IMR-90 (cell line): Measurements from ENCODE around the gene TOMM20L. TPM values are rescaled to one million over a fixed set of nuclear protein-coding genes. Genes with fewer than 3 reads are reported as not detected.
A peak's percentile ranks its signal among the peaks of the same experiment; 100 is the strongest.

Source experiments
- ATAC-seq: fragments of 200-7000 bp; cut with Tn5 transposase; 2 replicates; pipeline ENCODE4 v1.9.1; 2020; ENCODE audit warnings: low read depth, mild to moderate bottlenecking, moderate library complexity
- BruUV-seq: library from RNA; stranded (reverse); fragments of 400-500 nt; replicated peaks from 2 replicates; lab custom pipeline; 2021; lab: Mats Ljungman, UMichigan
- CTCF ChIA-PET: fragments of 300-600 bp; formaldehyde crosslinking; extraction: SDS; loops from one replicate; lab custom pipeline; 2021; ENCODE audit warnings: antibody characterized with exemption; lab: Yijun Ruan, JAX
- POLR2A ChIA-PET: fragments of 300-600 bp; sonication (Branson Sonifier 250); formaldehyde crosslinking; loops from one replicate; lab custom pipeline; 2022; ENCODE audit warnings: antibody characterized with exemption; ENCODE audit not compliant: unreplicated experiment; lab: Charles Lee
- DNase-seq: peaks from one replicate; pipeline ENCODE4 v3.0.0; 2013
- H2AFZ ChIP-seq: replicated peaks from 2 replicates; pipeline ENCODE3; 2013; ENCODE audit warnings: low read length, mild to moderate bottlenecking; ENCODE audit not compliant: poor library complexity
- H2AK5ac ChIP-seq: 2 replicates; pipeline ENCODE4 v1.6.1; 2013; ENCODE audit warnings: low read depth, low read length, inconsistent platforms
- H2AK9ac ChIP-seq: replicated peaks from 2 replicates; pipeline ENCODE3; 2013; ENCODE audit warnings: mild to moderate bottlenecking, low read depth, low read length, moderate library complexity; ENCODE audit not compliant: poor library complexity
- H2BK120ac ChIP-seq: 2 replicates; pipeline ENCODE4 v1.6.1; 2013; ENCODE audit warnings: low read depth, low read length, inconsistent platforms
- H2BK15ac ChIP-seq: 3 replicates; pipeline ENCODE4 v1.6.1; 2013; ENCODE audit warnings: low read depth, low read length, inconsistent platforms
- H2BK20ac ChIP-seq: 2 replicates; pipeline ENCODE4 v1.6.1; 2013; ENCODE audit warnings: low read depth, mild to moderate bottlenecking, inconsistent platforms, low read length, moderate library complexity
- H2BK5ac ChIP-seq: 2 replicates; pipeline ENCODE4 v1.6.1; 2013; ENCODE audit warnings: mild to moderate bottlenecking, low read depth, low read length, inconsistent platforms; ENCODE audit not compliant: poor library complexity, severe bottlenecking
- H3K14ac ChIP-seq: replicated peaks from 2 replicates; pipeline ENCODE4 v1.6.1; 2013; ENCODE audit warnings: low read depth, low read length, inconsistent platforms
- H3K18ac ChIP-seq: 2 replicates; pipeline ENCODE4 v1.6.1; 2013; ENCODE audit warnings: low read depth, low read length, control low read depth
- H3K23ac ChIP-seq: 2 replicates; pipeline ENCODE4 v1.6.1; 2013; ENCODE audit warnings: low read depth, low read length, inconsistent platforms
- H3K27ac ChIP-seq: 2 replicates; pipeline ENCODE4 v1.5.1; 2013; ENCODE audit warnings: mild to moderate bottlenecking, control low read depth, low read length; ENCODE audit not compliant: insufficient read depth
- H3K27me3 ChIP-seq: 2 replicates; pipeline ENCODE4 v1.6.1; 2013; ENCODE audit warnings: low read length; ENCODE audit not compliant: control insufficient read depth, insufficient read depth
- H3K36me3 ChIP-seq: 2 replicates; pipeline ENCODE4 v1.6.1; 2013; ENCODE audit warnings: low read length, mixed read lengths; ENCODE audit not compliant: control insufficient read depth, insufficient read depth
- H3K4ac ChIP-seq: 2 replicates; pipeline ENCODE4 v1.6.1; 2013; ENCODE audit warnings: low read depth, low read length, inconsistent platforms
- H3K4me1 ChIP-seq: 2 replicates; pipeline ENCODE4 v1.6.1; 2013; ENCODE audit warnings: low read length, mixed read lengths; ENCODE audit not compliant: control insufficient read depth, insufficient read depth
- H3K4me2 ChIP-seq: 2 replicates; pipeline ENCODE4 v1.6.1; 2013; ENCODE audit warnings: low read depth, mild to moderate bottlenecking, control low read depth, low read length, moderate library complexity
- H3K4me3 ChIP-seq: 2 replicates; pipeline ENCODE4 v1.5.1; 2013; ENCODE audit warnings: low read depth, mild to moderate bottlenecking, control low read depth, low read length, moderate library complexity; ENCODE audit not compliant: insufficient read depth
- H3K56ac ChIP-seq: 2 replicates; pipeline ENCODE4 v1.6.1; 2013; ENCODE audit warnings: low read length, inconsistent platforms; ENCODE audit not compliant: insufficient read depth; ENCODE audit errors: extremely low read depth
- H3K79me1 ChIP-seq, 2 experiments: 2 replicates each; pipeline ENCODE4 v1.6.1; 2013; ENCODE audit warnings: low read length in 2 of 2, inconsistent platforms in 1 of 2, low read depth in 1 of 2
- H3K9ac ChIP-seq: 2 replicates; pipeline ENCODE4 v1.6.1; 2013; ENCODE audit warnings: low read depth, low read length, control low read depth
- H3K9me1 ChIP-seq: 2 replicates; pipeline ENCODE4 v1.6.1; 2013; ENCODE audit warnings: low read length, inconsistent platforms; ENCODE audit not compliant: insufficient read depth
- H3K9me3 ChIP-seq: 2 replicates; pipeline ENCODE4 v1.6.1; 2013; ENCODE audit warnings: low read length; ENCODE audit not compliant: control insufficient read depth, insufficient read depth
- H4K20me1 ChIP-seq: 2 replicates; pipeline ENCODE4 v1.6.1; 2013; ENCODE audit warnings: low read length, inconsistent platforms; ENCODE audit not compliant: insufficient read depth
- H4K5ac ChIP-seq: 2 replicates; pipeline ENCODE4 v1.6.1; 2013; ENCODE audit warnings: mild to moderate bottlenecking, low read depth, low read length, control low read depth
- H4K8ac ChIP-seq, 2 experiments: 2 replicates each; pipeline ENCODE4 v1.6.1; 2013; ENCODE audit warnings: low read depth in 2 of 2, low read length in 2 of 2, control low read depth in 1 of 2, inconsistent platforms in 1 of 2
- H4K91ac ChIP-seq: 2 replicates; pipeline ENCODE4 v1.6.1; 2013; ENCODE audit warnings: low read depth, low read length, inconsistent platforms; ENCODE audit not compliant: insufficient read depth
- BHLHE40 ChIP-seq: fragments of 150-350 bp; IDR thresholded peaks from 2 replicates; pipeline ENCODE4 v1.6.1; 2016; ENCODE audit warnings: mild to moderate bottlenecking, low read depth, low read length
- CEBPB ChIP-seq: IDR thresholded peaks from 2 replicates; pipeline ENCODE4 v1.6.1; 2012; ENCODE audit warnings: low read depth, low read length, improper control_type of control experiment
- CHD1 ChIP-seq: IDR thresholded peaks from 2 replicates; pipeline ENCODE4 v1.6.1; 2012; ENCODE audit warnings: low read depth, low read length, improper control_type of control experiment
- CTCF ChIP-seq: conservative IDR thresholded peaks from 2 replicates; pipeline ENCODE4 v1.5.1; 2012; ENCODE audit warnings: mild to moderate bottlenecking, low read depth, low read length, improper control_type of control experiment
- ELK1 ChIP-seq: fragments of 150-350 bp; IDR thresholded peaks from 2 replicates; pipeline ENCODE4 v1.6.1; 2016; ENCODE audit warnings: low read depth, mild to moderate bottlenecking, low read length, moderate library complexity, borderline replicate concordance
- FOS ChIP-seq: fragments of 150-350 bp; IDR thresholded peaks from 2 replicates; pipeline ENCODE4 v1.6.1; 2016; ENCODE audit warnings: low read depth, low read length
- MAFK ChIP-seq: IDR thresholded peaks from 2 replicates; pipeline ENCODE4 v1.6.1; 2012; ENCODE audit warnings: low read depth, low read length, improper control_type of control experiment
- MAZ ChIP-seq: IDR thresholded peaks from 2 replicates; pipeline ENCODE4 v1.6.1; 2012; ENCODE audit warnings: low read depth, mild to moderate bottlenecking, low read length, improper control_type of control experiment, moderate library complexity, borderline replicate concordance
- MXI1 ChIP-seq: IDR thresholded peaks from 2 replicates; pipeline ENCODE4 v1.6.1; 2012; ENCODE audit warnings: low read depth, mild to moderate bottlenecking, low read length, moderate library complexity, borderline replicate concordance
- NFE2L2 ChIP-seq: fragments of 150-350 bp; IDR thresholded peaks from 2 replicates; pipeline ENCODE4 v1.6.1; 2016; ENCODE audit warnings: low read depth, mild to moderate bottlenecking, low read length
- POLR2A ChIP-seq: IDR thresholded peaks from 2 replicates; pipeline ENCODE4 v1.6.1; 2012; ENCODE audit warnings: mild to moderate bottlenecking, low read depth, low read length
- RAD21 ChIP-seq: IDR thresholded peaks from 2 replicates; pipeline ENCODE4 v1.6.1; 2012; ENCODE audit warnings: low read length, improper control_type of control experiment
- RCOR1 ChIP-seq: IDR thresholded peaks from 2 replicates; pipeline ENCODE4 v1.6.1; 2012; ENCODE audit warnings: mild to moderate bottlenecking, low read length, improper control_type of control experiment; ENCODE audit not compliant: insufficient replicate concordance
- RFX5 ChIP-seq: IDR thresholded peaks from 2 replicates; pipeline ENCODE4 v1.8.0; 2012; ENCODE audit warnings: low read depth, mild to moderate bottlenecking, low read length, moderate library complexity
- SMC3 ChIP-seq: fragments of 150-350 bp; IDR thresholded peaks from 2 replicates; pipeline ENCODE4 v1.6.1; 2016; ENCODE audit warnings: low read depth, mild to moderate bottlenecking, antibody characterized with exemption, low read length, moderate library complexity
- USF2 ChIP-seq: fragments of 150-350 bp; IDR thresholded peaks from 2 replicates; pipeline ENCODE4 v1.6.1; 2017; ENCODE audit warnings: mild to moderate bottlenecking, antibody characterized with exemption, low read length, low read depth
- WGBS, 2 experiments: methylation state at CpG; one replicate each; pipeline versions ENCODE4 v1.1.5 to v1.1.7; 2013; ENCODE audit warnings: missing lambda C conversion rate in 2 of 2; ENCODE audit not compliant: insufficient read length in 1 of 2; ENCODE audit errors: extremely low coverage in 2 of 2; 5-methylcytosine and 5-hydroxymethylcytosine counted together
- dilution Hi-C: fragments of 300-500 bp; cut with HindIII; formaldehyde crosslinking; loops from one replicate; pipeline ENCODE4 v1.14.3; 2018; ENCODE audit warnings: low sequenced_read_pairs; ENCODE audit not compliant: unreplicated experiment
- in situ Hi-C: fragments of 300-500 bp; cut with MboI; formaldehyde crosslinking; loops from 3 replicates; pipeline ENCODE4 v1.14.3; 2019; ENCODE audit warnings: low sequenced_read_pairs, inconsistent platforms, mixed read lengths
- intact Hi-C: fragments of 100-400 bp; cut with micrococcal nuclease; formaldehyde crosslinking; loops from 2 replicates; pipeline ENCODE4 v1.10.0; 2022
- polyA plus RNA-seq, 3 experiments: library from polyadenylated mRNA; depleted of rRNA; stranded (reverse); fragments of >200 nt; gene quantifications; 2 replicates each; pipeline ENCODE4 v1.2.3, GENCODE V29; 2012; ENCODE audit warnings: low replicate concordance in 1 of 3
- total RNA-seq: library from RNA; depleted of rRNA; stranded (reverse); fragments of >200 nt; gene quantifications from 2 replicates; pipeline ENCODE4 v1.2.3, GENCODE V29; 2012

The TOMM20L gene
- total and polyA plus RNA-seq, 2 of the 4 experiments (the other 2 are of a cell fraction), result not detected

GRCh38 chr14:58368956-58369355 is 26.8 kb upstream of the TOMM20L start:
- in situ Hi-C loops, result no loop called here
- H2BK120ac ChIP-seq, result no peak overlapping the region
- no peaks in the 10 kb centered on the region for H3K4me1 ChIP-seq
- H3K36me3 ChIP-seq, result peaks cover 27% of the 10 kb centered on the region
- no peak overlapping the region for H3K4ac ChIP-seq
- DNase-seq (peak; percentile 59), ATAC-seq (no peak)
- H3K27ac ChIP-seq, result no peak overlapping the region
- no peak overlapping the region for H2AFZ ChIP-seq
- H3K4me2 ChIP-seq, result no peak overlapping the region
- H3K14ac ChIP-seq, result no peak overlapping the region; the same call in 1 of the 2 replicates
- intact Hi-C loops, result no loop called here
- TF ChIP-seq RCOR1 (no peak), CHD1 (no peak), MXI1 (no peak), RFX5 (no peak), MAFK (no peak), CTCF (no peak), CEBPB (no peak), NFE2L2 (no peak), SMC3 (no peak), MAZ (no peak), FOS (no peak), USF2 (no peak), BHLHE40 (no peak), ELK1 (no peak), RAD21 (no peak), POLR2A (no peak)
- CTCF ChIA-PET, result no interaction called here
- no CpG with 5 or more reads among the region's 1 CpG for WGBS, 2 experiments
- no peak overlapping the region for H4K5ac ChIP-seq
- dilution Hi-C loops, result no loop called here
- no peak overlapping the region for H2AK9ac ChIP-seq
- POLR2A ChIA-PET, result no interaction called here
- H3K27me3 ChIP-seq, result no peaks in the 10 kb centered on the region
- no peaks in the 10 kb centered on the region for H4K20me1 ChIP-seq
- H2BK5ac ChIP-seq, result no peak overlapping the region
- BruUV-seq, result no TSS peak
- H2BK15ac ChIP-seq, result no peak overlapping the region
- no peak overlapping the region for H3K9ac ChIP-seq
- no peak overlapping the region for H2AK5ac ChIP-seq
- no peak overlapping the region for H3K23ac ChIP-seq
- H2BK20ac ChIP-seq, result no peak overlapping the region
- H3K56ac ChIP-seq, result no peak overlapping the region
- H4K91ac ChIP-seq, result no peak overlapping the region
- H3K18ac ChIP-seq, result no peak overlapping the region
- H4K8ac ChIP-seq, result 0 out of 4 replicates have a peak overlapping the region, but pooled peaks of 1 of the 2 experiments have one; percentile 28
- H3K79me1 ChIP-seq, result no peaks in the 10 kb centered on the region; a peak in 1 of 4 replicates
- no peaks in the 10 kb centered on the region for H3K9me1 ChIP-seq
- no peaks in the 10 kb centered on the region for H3K9me3 ChIP-seq
- no peak overlapping the region for H3K4me3 ChIP-seq
